ENCODE data around the gene MBP. TPM values are rescaled to one million over a fixed set of nuclear protein-coding genes. Genes with fewer than 3 reads are reported as not detected.

MBP gene
- total RNA-seq, 1 donor from 2014 or later: 2.0 TPM

DNA sequence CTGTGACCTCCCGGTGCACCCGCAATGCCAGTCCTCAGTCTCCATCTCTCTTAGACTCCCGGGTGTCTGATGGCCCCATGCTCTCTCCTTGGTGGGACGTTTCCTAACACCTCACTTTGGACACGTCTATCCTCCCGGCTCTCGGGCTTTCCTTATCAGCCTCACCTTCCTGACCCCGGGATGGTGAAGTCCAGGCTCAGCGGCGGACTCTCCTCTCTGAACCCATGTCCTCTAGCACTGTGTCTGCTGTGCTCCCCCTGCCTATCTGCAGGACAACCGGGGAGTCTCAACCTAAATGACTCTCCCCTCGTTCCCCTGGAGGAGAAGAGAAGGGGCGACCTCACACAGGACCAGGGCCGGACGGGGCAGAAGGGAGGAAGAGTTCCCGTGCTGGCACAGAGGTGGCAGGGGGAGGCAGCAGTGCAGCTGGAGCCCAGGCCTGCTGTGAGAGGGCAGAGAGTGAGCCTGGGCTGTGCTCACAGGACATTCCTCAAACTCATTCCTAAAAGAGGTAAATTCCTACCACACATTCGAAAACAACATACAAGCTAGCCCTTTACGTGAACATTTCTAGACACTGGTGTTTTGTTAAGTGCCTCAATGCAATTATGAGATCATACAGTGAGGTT is 41.9 kb downstream of the MBP start:
- peaks cover 25% of the 10 kb centered on the region for H3K4me1 Mint-ChIP-seq
- H3K36me3 Mint-ChIP-seq (ENCODE audit: low read depth): no peaks in the 10 kb centered on the region
- peaks cover 29% of the 10 kb centered on the region for H3K27me3 Mint-ChIP-seq (ENCODE audit: low read depth)
- no peaks in the 10 kb centered on the region for H3K9me3 Mint-ChIP-seq
- no peak for DNase-seq (ENCODE audit: low read depth, low spot score)
- no peak overlapping the region for H3K27ac Mint-ChIP-seq (ENCODE audit: unreplicated experiment)
- H3K4me3 Mint-ChIP-seq: no peak overlapping the region
- TF ChIP-seq, protein P1, sequence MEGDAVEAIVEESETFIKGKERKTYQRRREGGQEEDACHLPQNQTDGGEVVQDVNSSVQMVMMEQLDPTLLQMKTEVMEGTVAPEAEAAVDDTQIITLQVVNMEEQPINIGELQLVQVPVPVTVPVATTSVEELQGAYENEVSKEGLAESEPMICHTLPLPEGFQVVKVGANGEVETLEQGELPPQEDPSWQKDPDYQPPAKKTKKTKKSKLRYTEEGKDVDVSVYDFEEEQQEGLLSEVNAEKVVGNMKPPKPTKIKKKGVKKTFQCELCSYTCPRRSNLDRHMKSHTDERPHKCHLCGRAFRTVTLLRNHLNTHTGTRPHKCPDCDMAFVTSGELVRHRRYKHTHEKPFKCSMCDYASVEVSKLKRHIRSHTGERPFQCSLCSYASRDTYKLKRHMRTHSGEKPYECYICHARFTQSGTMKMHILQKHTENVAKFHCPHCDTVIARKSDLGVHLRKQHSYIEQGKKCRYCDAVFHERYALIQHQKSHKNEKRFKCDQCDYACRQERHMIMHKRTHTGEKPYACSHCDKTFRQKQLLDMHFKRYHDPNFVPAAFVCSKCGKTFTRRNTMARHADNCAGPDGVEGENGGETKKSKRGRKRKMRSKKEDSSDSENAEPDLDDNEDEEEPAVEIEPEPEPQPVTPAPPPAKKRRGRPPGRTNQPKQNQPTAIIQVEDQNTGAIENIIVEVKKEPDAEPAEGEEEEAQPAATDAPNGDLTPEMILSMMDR (conservative IDR thresholded peaks at IDR 0.05): no peak

DNA sequence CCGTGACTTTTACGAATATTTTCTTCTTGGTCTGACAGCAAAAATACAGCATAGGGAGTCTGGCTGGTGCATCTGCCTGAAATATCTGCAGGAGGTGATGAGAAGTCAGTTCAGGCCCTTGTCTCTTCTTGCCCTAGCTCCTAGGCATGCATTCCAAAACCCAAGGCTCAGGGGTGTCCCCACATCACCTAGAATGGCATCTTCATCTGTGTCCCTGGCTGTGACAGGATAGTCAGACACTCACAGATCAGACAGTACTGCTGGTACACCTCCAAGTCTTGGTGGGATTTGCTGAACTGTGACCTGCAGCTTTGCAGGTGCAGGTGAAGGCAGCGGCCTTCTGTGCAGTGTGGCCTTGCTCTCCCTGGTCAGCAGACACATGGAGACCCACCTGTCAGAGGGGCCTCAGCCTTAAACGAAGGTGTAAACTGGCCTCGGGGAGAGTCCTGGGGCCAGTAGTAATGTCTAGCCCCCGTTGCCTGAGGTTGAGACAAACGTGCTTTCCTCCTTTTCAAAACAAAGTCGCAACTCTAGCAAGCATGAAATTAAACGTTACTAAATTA is 42.8 kb downstream of the MBP start:
- no peak overlapping the region for H3K27ac Mint-ChIP-seq (ENCODE audit: unreplicated experiment)
- no peak overlapping the region for H3K4me3 Mint-ChIP-seq
- H3K36me3 Mint-ChIP-seq (ENCODE audit: low read depth): no peaks in the 10 kb centered on the region
- no peak for DNase-seq (ENCODE audit: low read depth, low spot score)
- H3K9me3 Mint-ChIP-seq: no peaks in the 10 kb centered on the region
- TF ChIP-seq, protein P1 (conservative IDR thresholded peaks at IDR 0.05): no peak
- H3K27me3 Mint-ChIP-seq (ENCODE audit: low read depth): peaks cover 27% of the 10 kb centered on the region
- peaks cover 32% of the 10 kb centered on the region for H3K4me1 Mint-ChIP-seq

DNA sequence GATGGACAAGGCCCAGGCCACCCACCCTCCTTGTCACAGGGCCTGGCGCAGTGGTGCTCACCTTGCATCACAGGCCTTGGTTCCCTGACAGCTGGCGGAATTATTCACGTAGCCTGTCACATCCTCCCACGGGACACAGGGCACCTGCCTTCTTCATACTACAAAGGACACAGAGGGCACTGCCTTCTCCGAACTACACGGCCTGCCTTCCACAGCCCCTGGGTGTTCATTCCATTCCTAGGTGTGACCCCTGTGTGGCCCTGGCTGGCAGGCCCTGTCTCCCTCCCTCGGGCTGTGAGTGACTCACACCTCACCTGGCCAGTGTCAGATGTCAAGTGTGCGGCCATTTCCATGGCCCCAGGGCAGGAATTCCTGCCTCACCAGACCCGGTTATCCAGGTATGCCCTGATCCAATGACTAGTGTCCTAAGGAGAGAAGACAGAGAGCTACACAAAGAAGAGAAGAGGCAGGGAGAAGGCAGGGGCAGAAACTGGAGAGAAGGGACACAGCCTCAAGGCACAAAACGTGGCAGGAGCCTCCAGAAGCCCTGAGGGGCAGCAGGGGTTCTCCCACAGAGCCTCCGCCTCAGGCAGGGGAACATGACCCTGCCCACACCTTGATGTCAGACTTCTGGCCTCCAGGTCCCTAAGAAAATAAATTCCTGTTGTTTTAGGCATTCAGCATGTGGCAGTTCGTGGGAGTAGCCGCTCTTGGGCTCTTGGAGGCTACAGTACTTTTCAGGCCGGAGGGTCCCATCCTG is 43.4 kb downstream of the MBP start:
- H3K9me3 Mint-ChIP-seq: no peaks in the 10 kb centered on the region
- no peak overlapping the region for H3K27ac Mint-ChIP-seq (ENCODE audit: unreplicated experiment)
- H3K36me3 Mint-ChIP-seq (ENCODE audit: low read depth): no peaks in the 10 kb centered on the region
- no peak for DNase-seq (ENCODE audit: low read depth, low spot score)
- H3K4me3 Mint-ChIP-seq: no peak overlapping the region
- peaks cover 39% of the 10 kb centered on the region for H3K4me1 Mint-ChIP-seq
- TF ChIP-seq, protein P1 (conservative IDR thresholded peaks at IDR 0.05): no peak
- peaks cover 33% of the 10 kb centered on the region for H3K27me3 Mint-ChIP-seq (ENCODE audit: low read depth)

DNA sequence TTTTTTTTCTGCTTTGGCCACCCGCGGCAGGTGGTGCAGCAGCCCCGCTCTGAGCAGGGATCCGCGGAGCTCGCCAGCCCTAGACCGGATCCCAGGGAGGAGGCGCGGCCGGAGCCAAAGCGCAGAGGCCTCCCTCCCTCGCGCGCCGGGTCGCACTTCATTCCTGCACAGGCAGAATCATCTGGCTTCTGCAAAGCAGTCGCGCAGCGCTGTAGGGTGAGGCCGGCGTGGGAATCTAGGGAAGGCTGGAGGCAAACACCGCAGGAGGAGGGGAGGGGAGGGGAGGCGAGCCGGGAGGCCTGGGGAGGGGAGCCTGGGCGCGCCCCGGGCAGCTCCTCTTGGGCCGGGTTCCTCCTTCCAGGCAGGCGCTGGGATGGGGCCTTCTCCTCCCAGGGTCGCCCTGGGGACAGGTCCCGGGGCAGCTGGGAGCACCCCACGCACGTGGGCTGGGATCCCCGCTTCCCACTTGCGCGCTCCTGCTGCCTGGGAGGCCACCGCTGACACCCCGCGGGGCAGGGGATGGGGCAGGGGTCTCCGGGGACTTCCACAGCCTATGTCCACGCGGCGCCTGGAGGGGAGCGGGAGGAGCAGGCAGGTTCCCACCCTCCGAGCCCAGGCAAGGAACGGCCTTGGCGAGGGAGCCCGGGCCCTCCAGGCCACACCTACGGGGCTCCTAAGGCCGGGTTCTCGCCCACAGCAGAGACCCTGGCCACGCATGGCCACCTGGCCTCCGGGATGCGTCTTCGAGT is 45.0 kb downstream of the MBP start:
- TF ChIP-seq, protein P1 (conservative IDR thresholded peaks at IDR 0.05): no peak
- no peaks in the 10 kb centered on the region for H3K9me3 Mint-ChIP-seq
- no peaks in the 10 kb centered on the region for H3K36me3 Mint-ChIP-seq (ENCODE audit: low read depth)
- H3K4me1 Mint-ChIP-seq: peaks cover 45% of the 10 kb centered on the region
- no peak overlapping the region for H3K27ac Mint-ChIP-seq (ENCODE audit: unreplicated experiment)
- peak; percentile 27 for DNase-seq (ENCODE audit: low read depth, low spot score)
- peak overlapping the region; percentile 74 for H3K4me3 Mint-ChIP-seq
- peaks cover 34% of the 10 kb centered on the region for H3K27me3 Mint-ChIP-seq (ENCODE audit: low read depth)

DNA sequence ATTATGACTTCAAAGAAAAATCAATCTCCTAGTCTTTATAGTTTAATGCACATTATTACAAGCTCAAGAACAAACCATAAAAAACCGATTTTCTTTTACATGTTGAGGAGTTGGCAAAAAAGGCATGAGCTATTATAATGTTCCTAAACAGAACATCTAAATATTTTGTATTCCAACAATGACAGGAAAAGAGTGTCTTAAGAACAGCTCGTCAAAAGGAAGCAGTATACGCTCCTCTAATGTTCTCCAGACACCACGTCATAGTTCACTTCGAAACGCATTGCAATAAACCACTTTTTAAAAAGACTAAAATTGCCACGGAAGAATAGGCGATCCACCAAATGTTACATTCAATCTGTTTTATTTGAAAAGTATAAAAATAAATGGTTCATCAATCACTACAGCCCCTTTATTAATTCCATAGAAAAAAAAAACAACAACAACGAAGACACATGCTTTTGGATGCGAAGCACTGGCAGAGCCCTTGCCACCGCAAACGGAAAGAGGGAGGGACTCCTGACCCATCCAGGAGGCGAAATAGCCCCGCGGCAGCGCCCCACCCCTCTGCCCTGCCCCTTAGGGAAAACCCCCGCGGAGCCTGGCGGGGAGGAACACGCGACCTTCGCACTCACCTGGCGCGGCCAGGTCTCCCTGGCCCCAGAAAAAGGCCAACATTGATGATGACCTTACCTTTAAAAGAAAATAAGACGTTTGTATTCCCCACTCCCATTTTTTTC is 45.8 kb downstream of the MBP start:
- DNase-seq (ENCODE audit: low read depth, low spot score): no peak
- H3K27me3 Mint-ChIP-seq (ENCODE audit: low read depth): peaks cover 34% of the 10 kb centered on the region
- H3K4me3 Mint-ChIP-seq: peak overlapping the region; percentile 74
- H3K4me1 Mint-ChIP-seq: peaks cover 41% of the 10 kb centered on the region
- TF ChIP-seq, protein P1 (conservative IDR thresholded peaks at IDR 0.05): no peak
- H3K9me3 Mint-ChIP-seq: no peaks in the 10 kb centered on the region
- H3K27ac Mint-ChIP-seq (ENCODE audit: unreplicated experiment): no peak overlapping the region
- no peaks in the 10 kb centered on the region for H3K36me3 Mint-ChIP-seq (ENCODE audit: low read depth)
